Activated effector memory CD4-positive, alpha-beta T cell treated with Interleukin-2 at 50 U/mL for 16 hours (primary cell): ENCODE data around the gene PAWR.
"Not testable (repeated sequence)": the region's sequence is repeated elsewhere in the genome, so short reads cannot be mapped to it uniquely, and the experiment has no call there.

Experiments
- DNase-seq: peaks from one replicate; pipeline ENCODE4 v3.0.0-alpha.2; 2020

Gene PAWR

DNA sequence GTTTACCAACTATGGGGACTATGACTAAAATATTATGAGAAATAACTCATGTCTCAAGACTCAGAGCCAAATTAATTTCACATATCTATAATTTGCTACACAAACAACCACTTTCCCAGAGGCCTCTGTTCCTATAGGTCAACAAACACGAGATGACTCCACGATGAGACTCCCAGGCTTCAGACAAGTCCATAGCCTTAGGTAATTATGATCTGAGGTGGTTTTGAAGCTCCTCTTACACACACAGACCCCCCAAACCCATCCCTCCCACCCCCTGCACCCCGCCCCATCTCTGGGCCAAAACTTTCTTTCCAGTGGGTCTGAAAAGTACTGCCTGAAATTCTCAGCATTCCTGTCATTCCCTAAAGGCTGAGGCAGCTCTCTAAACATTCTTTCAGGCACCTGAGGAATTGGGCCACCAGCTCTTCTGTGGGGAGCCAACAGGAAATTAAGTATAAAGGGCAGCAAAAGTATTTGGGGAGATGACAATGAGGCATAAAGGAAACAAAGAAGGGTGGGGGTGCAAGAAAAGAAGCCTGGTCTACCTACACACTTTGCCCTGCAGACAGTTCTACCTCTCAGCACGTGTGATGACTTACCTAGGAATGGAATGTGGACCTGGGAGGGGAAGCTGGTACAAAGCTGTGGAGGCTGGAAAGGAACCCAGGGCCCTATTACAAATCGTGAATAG is 143.6 kb downstream of the PAWR start:
- no peak for DNase-seq

DNA sequence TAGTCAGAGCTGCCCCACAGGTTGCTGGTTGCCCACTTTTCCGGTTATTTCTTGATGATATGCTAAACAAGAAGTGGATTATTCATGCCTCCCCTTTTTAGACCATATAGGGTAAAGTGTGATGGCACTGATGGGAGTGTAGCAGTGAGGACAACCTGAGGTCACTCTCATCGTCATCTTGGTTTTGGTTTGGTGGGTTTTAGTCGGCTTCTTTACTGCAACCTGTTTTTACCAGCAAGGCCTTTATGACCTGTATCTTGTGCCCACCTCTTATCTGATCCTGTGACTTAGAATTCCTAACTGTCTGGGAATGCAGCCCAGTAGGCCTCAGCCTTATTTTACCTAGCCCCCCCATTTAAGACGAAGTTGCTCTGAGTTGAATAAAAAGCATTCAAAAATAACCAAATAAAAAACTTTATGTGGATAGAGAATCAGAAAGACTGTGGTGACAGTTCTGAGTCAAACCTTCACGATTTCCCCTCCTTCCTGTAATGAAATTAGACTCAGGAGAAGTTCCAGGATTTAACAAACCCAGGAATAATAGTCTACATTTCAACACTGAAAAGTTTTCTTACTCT is 144.2 kb downstream of the PAWR start:
- DNase-seq: no peak

DNA sequence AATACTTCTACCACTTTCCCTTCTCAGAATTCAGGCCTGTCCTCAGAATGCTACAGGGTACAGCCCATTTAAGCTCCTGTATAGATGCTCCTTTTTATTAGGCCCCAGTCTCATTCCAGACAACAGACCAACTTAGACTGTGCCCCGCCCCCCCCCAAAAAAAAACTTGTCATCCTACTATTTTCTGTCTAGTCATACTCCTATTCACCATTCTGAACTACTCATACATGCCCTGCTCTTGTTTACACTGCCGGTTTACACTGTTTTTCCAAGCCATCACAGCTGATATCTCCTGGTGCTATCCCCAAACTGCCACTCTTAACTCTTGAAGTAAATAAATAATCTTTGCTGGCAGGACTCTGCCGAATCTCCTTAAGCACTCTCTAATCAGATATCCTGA is 146.3 kb downstream of the PAWR start:
- DNase-seq: not testable (repeated sequence)

DNA sequence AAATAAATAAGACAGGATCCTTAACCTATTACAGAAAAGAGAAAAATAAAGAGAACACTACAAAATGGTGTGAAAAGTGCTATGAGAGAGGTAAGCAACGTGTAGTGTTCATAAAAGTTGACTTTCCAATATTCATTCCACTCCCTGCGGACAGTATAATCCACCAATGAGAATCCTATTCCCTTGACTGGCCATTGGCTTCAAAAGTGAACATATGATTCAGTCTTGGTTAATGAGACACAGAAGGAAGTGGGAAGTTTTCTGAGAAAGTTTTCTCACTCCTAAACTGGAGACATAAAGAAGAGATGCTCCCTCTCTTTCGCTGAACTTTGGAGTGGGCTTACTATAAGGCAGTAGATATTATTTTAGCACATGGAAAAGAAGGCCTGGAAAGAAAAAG is 153.1 kb downstream of the PAWR start:
- DNase-seq: no peak

DNA sequence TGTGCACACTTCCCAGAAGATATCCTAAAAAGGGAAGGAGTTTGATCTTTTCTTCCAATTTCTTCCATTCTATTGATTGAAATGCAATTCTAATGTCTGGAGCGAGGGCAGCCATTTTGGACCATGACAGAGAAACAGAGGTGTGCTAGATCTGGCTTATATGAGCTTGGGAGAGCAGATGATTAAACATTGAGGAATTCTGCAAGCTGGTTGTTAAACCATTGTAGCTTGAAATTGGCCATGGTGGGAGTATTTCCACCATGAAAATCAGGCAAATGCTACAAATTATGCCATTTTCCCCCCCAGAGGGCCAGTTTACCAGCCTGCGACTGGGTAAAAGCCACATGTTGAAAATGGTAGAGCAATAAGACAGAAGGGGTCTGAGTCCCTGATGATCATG is 155.0 kb downstream of the PAWR start:
- no peak for DNase-seq
